WTC11 (cell line): Measurements from ENCODE around the gene GPR108. TPM values are rescaled to one million over a fixed set of nuclear protein-coding genes. Genes with fewer than 3 reads are reported as not detected.

Experiments used
- ATAC-seq: fragments of 200-7000 bp; cut with Tn5 transposase; 2 replicates; pipeline ENCODE4 v1.10.0; 2021; ENCODE audit warnings: mild to moderate bottlenecking, moderate library complexity
- CTCF ChIA-PET: fragments of 300-600 bp; sonication (Branson Sonifier 250); formaldehyde crosslinking; loops from one replicate; lab custom pipeline; 2021; ENCODE audit warnings: antibody characterized with exemption; lab: Charles Lee
- POLR2A ChIA-PET: fragments of 350-600 bp; sonication (Branson Sonifier 250); formaldehyde crosslinking; loops from one replicate; lab custom pipeline; 2021; ENCODE audit warnings: antibody characterized with exemption; lab: Charles Lee
- DNase-seq: peaks from one replicate; pipeline ENCODE4 v3.0.0; 2021; ENCODE audit warnings: low spot score
- H3K27ac Mint-ChIP-seq: 2 replicates; pipeline ENCODE4 v1.8.0; 2021; ENCODE audit warnings: mixed read lengths
- H3K27me3 Mint-ChIP-seq: 2 replicates; pipeline ENCODE4 v1.8.0; 2021; ENCODE audit warnings: low read depth, mild to moderate bottlenecking, moderate library complexity, mixed read lengths
- H3K36me3 Mint-ChIP-seq: 2 replicates; pipeline ENCODE4 v1.8.0; 2021; ENCODE audit warnings: mixed read lengths
- H3K4me1 Mint-ChIP-seq: 2 replicates; pipeline ENCODE4 v1.8.0; 2022; ENCODE audit warnings: mixed read lengths
- H3K4me3 Mint-ChIP-seq: 2 replicates; pipeline ENCODE4 v1.8.0; 2021; ENCODE audit warnings: mild to moderate bottlenecking, moderate library complexity, mixed read lengths
- H3K9me3 Mint-ChIP-seq: 2 replicates; pipeline ENCODE4 v1.8.0; 2021; ENCODE audit warnings: mixed read lengths
- E2F1 ChIP-seq: sonication (generic); formaldehyde crosslinking; IDR thresholded peaks from 2 replicates; pipeline ENCODE4 v1.8.0; 2022; ENCODE audit warnings: mild to moderate bottlenecking, missing genetic modification reagents
- ELF4 ChIP-seq: sonication (generic); formaldehyde crosslinking; IDR thresholded peaks from 2 replicates; pipeline ENCODE4 v1.8.1; 2022; ENCODE audit warnings: low read depth, mild to moderate bottlenecking, moderate library complexity, missing genetic modification reagents
- ERG ChIP-seq: fragments of 250-450 bp; sonication (Bioruptor Pico); IDR thresholded peaks from 2 replicates; pipeline ENCODE4 v1.8.0; 2021; ENCODE audit warnings: mild to moderate bottlenecking
- FOXP1 ChIP-seq: sonication (generic); formaldehyde crosslinking; IDR thresholded peaks from 2 replicates; pipeline ENCODE4 v1.8.0; 2022; ENCODE audit warnings: missing genetic modification reagents, mild to moderate bottlenecking, moderate library complexity, borderline replicate concordance
- GTF2I ChIP-seq: fragments of 250-450 bp; sonication (Bioruptor Pico); conservative IDR thresholded peaks from 2 replicates; pipeline ENCODE4 v1.4.0; 2021; ENCODE audit warnings: mild to moderate bottlenecking
- NFATC4 ChIP-seq: fragments of 250-450 bp; sonication (Bioruptor Pico); IDR thresholded peaks from 2 replicates; pipeline ENCODE4 v1.9.0; 2021; ENCODE audit warnings: mild to moderate bottlenecking
- NR3C1 ChIP-seq: sonication (generic); formaldehyde crosslinking; conservative IDR thresholded peaks from 2 replicates; pipeline ENCODE4 v1.8.1; 2023; ENCODE audit warnings: low read depth, mild to moderate bottlenecking, missing genetic modification reagents
- SOX15 ChIP-seq: fragments of 250-450 bp; sonication (Bioruptor Pico); IDR thresholded peaks from 2 replicates; pipeline ENCODE4 v1.9.0; 2021; ENCODE audit warnings: mild to moderate bottlenecking
- SP1 ChIP-seq: sonication (generic); formaldehyde crosslinking; conservative IDR thresholded peaks from 2 replicates; pipeline ENCODE4 v1.8.1; 2022; ENCODE audit warnings: missing genetic modification reagents
- TEAD1 ChIP-seq: sonication (generic); formaldehyde crosslinking; IDR thresholded peaks from 2 replicates; pipeline ENCODE4 v1.8.0; 2022; ENCODE audit warnings: mild to moderate bottlenecking, missing genetic modification reagents
- TEAD4 ChIP-seq: sonication (generic); formaldehyde crosslinking; IDR thresholded peaks from 2 replicates; pipeline ENCODE4 v1.8.0; 2022; ENCODE audit warnings: mild to moderate bottlenecking, missing genetic modification reagents
- ZBTB43 ChIP-seq: sonication (generic); formaldehyde crosslinking; IDR thresholded peaks from 2 replicates; pipeline ENCODE4 v1.8.1; 2023; ENCODE audit warnings: mild to moderate bottlenecking, missing genetic modification reagents
- ZNF671 ChIP-seq: fragments of 250-450 bp; sonication (Bioruptor Pico); IDR thresholded peaks from 2 replicates; pipeline ENCODE4 v1.8.0; 2021; ENCODE audit warnings: mild to moderate bottlenecking
- total RNA-seq: library from RNA; stranded (reverse); gene quantifications from 3 replicates; pipeline ENCODE4 v1.2.3, GENCODE V29; 2021
- TF ChIP-seq, protein P1 (sequence below): sonication (generic); formaldehyde crosslinking; IDR thresholded peaks from 2 replicates; pipeline ENCODE4 v1.8.1; 2022; ENCODE audit warnings: missing genetic modification reagents, borderline replicate concordance
- TF ChIP-seq, protein P2 (sequence below): sonication (generic); formaldehyde crosslinking; IDR thresholded peaks from 2 replicates; pipeline ENCODE4 v1.8.0; 2023; ENCODE audit warnings: missing genetic modification reagents
- TF ChIP-seq, protein P3 (sequence below): fragments of 250-450 bp; sonication (Bioruptor Pico); IDR thresholded peaks from 2 replicates; pipeline ENCODE4 v1.9.0; 2021; ENCODE audit warnings: mild to moderate bottlenecking
- TF ChIP-seq, protein P4 (sequence below): sonication (generic); formaldehyde crosslinking; IDR thresholded peaks from 2 replicates; pipeline ENCODE4 v1.8.0; 2022; ENCODE audit warnings: mild to moderate bottlenecking, missing genetic modification reagents
- TF ChIP-seq, protein P5 (sequence below): sonication (generic); formaldehyde crosslinking; IDR thresholded peaks from 2 replicates; pipeline ENCODE4 v1.8.1; 2022; ENCODE audit warnings: low read depth, missing genetic modification reagents, borderline replicate concordance

GPR108 gene
- total RNA-seq, 1 experiment from 2014 or later = 48.7 TPM

DNA sequence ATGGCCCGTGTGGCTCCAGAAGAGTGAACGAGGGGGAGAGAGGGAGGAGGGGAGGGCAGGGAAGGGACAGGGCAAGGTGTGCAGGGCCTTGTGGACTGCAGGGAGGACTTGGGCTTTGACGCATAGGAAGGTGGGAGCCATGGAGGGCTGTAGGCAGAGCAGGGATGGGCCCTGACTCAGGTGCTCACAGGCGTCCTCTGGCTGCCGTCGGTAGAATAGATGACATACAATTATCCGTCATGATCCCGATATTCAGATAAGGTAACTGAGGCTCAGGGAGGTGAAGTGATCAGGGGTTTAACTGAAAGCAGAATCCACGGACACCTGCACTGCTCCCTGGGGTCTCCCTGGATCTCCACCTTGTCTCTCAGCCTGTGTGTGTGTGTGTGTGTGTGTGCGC lies 20.3 kb downstream of the GPR108 start:
- 0 out of 2 replicates have a peak, but pooled peaks have one; percentile 36 for TF ChIP-seq GTF2I (CRISPR knock-in tag)
- TF ChIP-seq TEAD4 (CRISPR knock-in tag) = no peak
- TF ChIP-seq SP1 (CRISPR knock-in tag) = no peak
- Mint-ChIP-seq H3K36me3 (no peaks in the 10 kb centered on the region), H3K27me3 (peaks cover 11% of the 10 kb centered on the region), H3K4me1 (peaks cover 10% of the 10 kb centered on the region), H3K9me3 (peaks cover 8% of the 10 kb centered on the region), H3K27ac (no peak overlapping the region), H3K4me3 (no peak overlapping the region)
- ATAC-seq = no peak
- DNase-seq = no peak
- CTCF ChIA-PET = no interaction called here
- POLR2A ChIA-PET = no interaction called here

GRCh38 chr19:6716610-6716970 lies 20.8 kb downstream of the GPR108 start:
- Mint-ChIP-seq H3K27me3 (peaks cover 13% of the 10 kb centered on the region), H3K4me3 (no peak overlapping the region), H3K36me3 (no peaks in the 10 kb centered on the region), H3K27ac (no peak overlapping the region), H3K4me1 (peaks cover 11% of the 10 kb centered on the region), H3K9me3 (peaks cover 8% of the 10 kb centered on the region)
- ChIA-PET CTCF (interaction anchor here (1.6 kb wide), 1 partner anchor 16 kb away, joined by 4 read pairs; no protein-coding TSS in a partner anchor), POLR2A (no interaction called here)
- DNase-seq (no peak), ATAC-seq (no peak)
- TF ChIP-seq, protein P1, sequence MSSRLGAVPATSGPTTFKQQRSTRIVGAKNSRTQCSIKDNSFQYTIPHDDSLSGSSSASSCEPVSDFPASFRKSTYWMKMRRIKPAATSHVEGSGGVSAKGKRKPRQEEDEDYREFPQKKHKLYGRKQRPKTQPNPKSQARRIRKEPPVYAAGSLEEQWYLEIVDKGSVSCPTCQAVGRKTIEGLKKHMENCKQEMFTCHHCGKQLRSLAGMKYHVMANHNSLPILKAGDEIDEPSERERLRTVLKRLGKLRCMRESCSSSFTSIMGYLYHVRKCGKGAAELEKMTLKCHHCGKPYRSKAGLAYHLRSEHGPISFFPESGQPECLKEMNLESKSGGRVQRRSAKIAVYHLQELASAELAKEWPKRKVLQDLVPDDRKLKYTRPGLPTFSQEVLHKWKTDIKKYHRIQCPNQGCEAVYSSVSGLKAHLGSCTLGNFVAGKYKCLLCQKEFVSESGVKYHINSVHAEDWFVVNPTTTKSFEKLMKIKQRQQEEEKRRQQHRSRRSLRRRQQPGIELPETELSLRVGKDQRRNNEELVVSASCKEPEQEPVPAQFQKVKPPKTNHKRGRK (CRISPR knock-in tag) = no peak
- no peak for TF ChIP-seq NFATC4 (CRISPR knock-in tag)

GRCh38 chr19:6714749-6715555 lies 22.4 kb downstream of the GPR108 start:
- POLR2A ChIA-PET = interaction anchor here (0.6 kb wide), 1 partner anchor 181 kb away, joined by 5 read pairs; no protein-coding TSS in a partner anchor
- H3K4me3 Mint-ChIP-seq = no peak overlapping the region

More at GRCh38 chr19:6714749-6715555, 22.4 kb downstream of the GPR108 start:
- Mint-ChIP-seq H3K27ac (no peak overlapping the region), H3K36me3 (no peaks in the 10 kb centered on the region), H3K4me1 (peaks cover 20% of the 10 kb centered on the region), H3K9me3 (peaks cover 8% of the 10 kb centered on the region), H3K27me3 (peaks cover 30% of the 10 kb centered on the region)
- TF ChIP-seq, protein P2, sequence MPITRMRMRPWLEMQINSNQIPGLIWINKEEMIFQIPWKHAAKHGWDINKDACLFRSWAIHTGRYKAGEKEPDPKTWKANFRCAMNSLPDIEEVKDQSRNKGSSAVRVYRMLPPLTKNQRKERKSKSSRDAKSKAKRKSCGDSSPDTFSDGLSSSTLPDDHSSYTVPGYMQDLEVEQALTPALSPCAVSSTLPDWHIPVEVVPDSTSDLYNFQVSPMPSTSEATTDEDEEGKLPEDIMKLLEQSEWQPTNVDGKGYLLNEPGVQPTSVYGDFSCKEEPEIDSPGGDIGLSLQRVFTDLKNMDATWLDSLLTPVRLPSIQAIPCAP (CRISPR knock-in tag) = no peak
- TF ChIP-seq TEAD1 (CRISPR knock-in tag) (no peak), ZNF671 (CRISPR knock-in tag) (no peak), NR3C1 (CRISPR knock-in tag) (no peak), ZBTB43 (CRISPR knock-in tag) (no peak), ELF4 (no peak), ERG (CRISPR knock-in tag) (no peak), SOX15 (no peak), E2F1 (CRISPR knock-in tag) (no peak), FOXP1 (CRISPR knock-in tag) (no peak)
- TF ChIP-seq, protein P3, sequence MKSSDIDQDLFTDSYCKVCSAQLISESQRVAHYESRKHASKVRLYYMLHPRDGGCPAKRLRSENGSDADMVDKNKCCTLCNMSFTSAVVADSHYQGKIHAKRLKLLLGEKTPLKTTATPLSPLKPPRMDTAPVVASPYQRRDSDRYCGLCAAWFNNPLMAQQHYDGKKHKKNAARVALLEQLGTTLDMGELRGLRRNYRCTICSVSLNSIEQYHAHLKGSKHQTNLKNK = no peak
- TF ChIP-seq, protein P4, sequence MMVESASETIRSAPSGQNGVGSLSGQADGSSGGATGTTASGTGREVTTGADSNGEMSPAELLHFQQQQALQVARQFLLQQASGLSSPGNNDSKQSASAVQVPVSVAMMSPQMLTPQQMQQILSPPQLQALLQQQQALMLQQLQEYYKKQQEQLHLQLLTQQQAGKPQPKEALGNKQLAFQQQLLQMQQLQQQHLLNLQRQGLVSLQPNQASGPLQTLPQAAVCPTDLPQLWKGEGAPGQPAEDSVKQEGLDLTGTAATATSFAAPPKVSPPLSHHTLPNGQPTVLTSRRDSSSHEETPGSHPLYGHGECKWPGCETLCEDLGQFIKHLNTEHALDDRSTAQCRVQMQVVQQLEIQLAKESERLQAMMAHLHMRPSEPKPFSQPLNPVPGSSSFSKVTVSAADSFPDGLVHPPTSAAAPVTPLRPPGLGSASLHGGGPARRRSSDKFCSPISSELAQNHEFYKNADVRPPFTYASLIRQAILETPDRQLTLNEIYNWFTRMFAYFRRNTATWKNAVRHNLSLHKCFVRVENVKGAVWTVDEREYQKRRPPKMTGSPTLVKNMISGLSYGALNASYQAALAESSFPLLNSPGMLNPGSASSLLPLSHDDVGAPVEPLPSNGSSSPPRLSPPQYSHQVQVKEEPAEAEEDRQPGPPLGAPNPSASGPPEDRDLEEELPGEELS = no peak
- TF ChIP-seq, protein P5, sequence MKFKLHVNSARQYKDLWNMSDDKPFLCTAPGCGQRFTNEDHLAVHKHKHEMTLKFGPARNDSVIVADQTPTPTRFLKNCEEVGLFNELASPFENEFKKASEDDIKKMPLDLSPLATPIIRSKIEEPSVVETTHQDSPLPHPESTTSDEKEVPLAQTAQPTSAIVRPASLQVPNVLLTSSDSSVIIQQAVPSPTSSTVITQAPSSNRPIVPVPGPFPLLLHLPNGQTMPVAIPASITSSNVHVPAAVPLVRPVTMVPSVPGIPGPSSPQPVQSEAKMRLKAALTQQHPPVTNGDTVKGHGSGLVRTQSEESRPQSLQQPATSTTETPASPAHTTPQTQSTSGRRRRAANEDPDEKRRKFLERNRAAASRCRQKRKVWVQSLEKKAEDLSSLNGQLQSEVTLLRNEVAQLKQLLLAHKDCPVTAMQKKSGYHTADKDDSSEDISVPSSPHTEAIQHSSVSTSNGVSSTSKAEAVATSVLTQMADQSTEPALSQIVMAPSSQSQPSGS (CRISPR knock-in tag) = no peak
- CTCF ChIA-PET = interaction anchor here (1.0 to 1.6 kb wide), 3 partner anchors 18 to 199 kb away, joined by 3 to 4 read pairs (median 3); no protein-coding TSS in a partner anchor
- no peak for ATAC-seq
- no peak for DNase-seq
